ENCODE data around the gene CLMP.

Gene CLMP

DNA sequence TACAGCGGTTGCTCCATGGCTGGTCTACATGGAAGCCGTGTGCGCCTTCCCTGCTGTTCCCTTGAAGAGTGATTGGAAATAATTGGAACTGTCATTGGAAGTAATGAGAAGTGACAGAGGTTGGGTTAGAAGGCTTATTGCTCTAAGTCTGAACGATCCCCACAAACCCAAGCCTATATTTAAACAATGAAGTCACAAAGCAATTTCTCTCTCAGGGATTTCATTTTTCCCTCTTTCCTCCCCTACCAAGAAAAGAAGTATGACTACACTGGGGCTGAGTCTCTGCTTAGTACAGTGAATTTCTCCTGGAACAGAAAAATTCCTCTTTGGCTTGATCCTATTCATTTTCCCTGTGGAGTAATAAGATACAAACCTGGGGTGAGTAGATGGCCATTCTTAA lies 7.8 kb downstream of the CLMP start:
- H3K27ac ChIP-seq (ENCODE audit: low read depth, low read length), result peak overlapping the region; percentile 59
- peaks cover 84% of the 10 kb centered on the region for H3K4me1 ChIP-seq (ENCODE audit: insufficient read depth, low read length)
- H3K9ac ChIP-seq (ENCODE audit: low read length), result no peak overlapping the region
- peak overlapping the region in 1 of 2 donors; percentile 42 for H3K4me3 ChIP-seq (ENCODE audit: low read depth in 1 of 2, low read length in 2 of 2)
- H3K27me3 ChIP-seq (ENCODE audit: control insufficient read depth in 1 of 2, insufficient read depth in 2 of 2, low read length in 2 of 2), result no peaks in the 10 kb centered on the region
- H3K9me3 ChIP-seq (ENCODE audit: low read length), result no peaks in the 10 kb centered on the region
- peaks cover 6% of the 10 kb centered on the region for H3K36me3 ChIP-seq (ENCODE audit: insufficient read depth, low read length)

DNA sequence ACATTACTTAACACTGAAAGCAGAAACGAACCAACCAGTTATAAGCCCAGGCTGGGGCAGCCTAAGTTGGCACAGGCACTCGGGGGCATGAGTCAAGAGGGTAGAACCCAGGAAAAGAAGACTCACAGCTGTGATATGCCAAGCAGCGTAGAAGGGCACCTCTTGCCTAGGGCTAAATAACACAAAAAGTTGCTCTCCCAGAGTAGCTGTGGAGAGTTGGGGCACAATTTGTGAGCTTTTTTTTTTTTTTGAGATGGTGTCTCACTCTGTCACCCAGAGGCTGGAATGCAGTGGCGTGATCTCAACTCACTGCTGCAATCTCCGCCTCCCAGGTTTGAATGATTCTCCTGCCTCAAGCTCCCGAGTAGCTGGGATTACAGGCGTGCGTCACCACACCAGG lies 8.8 kb downstream of the CLMP start:
- Histone ChIP-seq H3K9ac (ENCODE audit: low read length) (no peak overlapping the region), H3K27ac (ENCODE audit: low read depth, low read length) (no peak overlapping the region), H3K4me3 (ENCODE audit: low read depth in 1 of 2, low read length in 2 of 2) (no peak overlapping the region), H3K4me1 (ENCODE audit: insufficient read depth, low read length) (peaks cover 85% of the 10 kb centered on the region), H3K27me3 (ENCODE audit: control insufficient read depth in 1 of 2, insufficient read depth in 2 of 2, low read length in 2 of 2) (no peaks in the 10 kb centered on the region), H3K9me3 (ENCODE audit: low read length) (no peaks in the 10 kb centered on the region), H3K36me3 (ENCODE audit: insufficient read depth, low read length) (peaks cover 6% of the 10 kb centered on the region)

DNA sequence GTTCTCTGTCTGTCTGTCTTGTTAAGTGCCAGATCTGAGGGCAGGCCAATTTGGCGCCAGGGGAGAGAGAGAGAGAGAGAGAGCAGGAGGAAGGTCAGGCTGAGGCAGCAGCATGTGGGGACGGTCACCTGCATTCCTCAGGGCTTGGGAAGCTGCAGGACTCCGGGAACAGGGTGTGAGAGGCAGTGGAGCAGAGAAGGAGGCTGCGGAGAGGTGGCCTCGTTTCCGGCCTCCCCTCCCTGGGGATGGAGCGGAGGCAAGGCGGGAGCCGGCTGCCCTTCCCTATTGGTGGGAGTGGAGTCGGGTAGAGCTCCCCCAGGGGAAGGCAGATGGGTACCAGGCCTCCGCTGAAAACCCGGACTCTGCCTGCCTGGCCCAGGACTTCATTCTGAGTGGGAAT lies 9.7 kb downstream of the CLMP start:
- Histone ChIP-seq H3K27ac (ENCODE audit: low read depth, low read length) (no peak overlapping the region), H3K27me3 (ENCODE audit: control insufficient read depth in 1 of 2, insufficient read depth in 2 of 2, low read length in 2 of 2) (no peaks in the 10 kb centered on the region)

DNA sequence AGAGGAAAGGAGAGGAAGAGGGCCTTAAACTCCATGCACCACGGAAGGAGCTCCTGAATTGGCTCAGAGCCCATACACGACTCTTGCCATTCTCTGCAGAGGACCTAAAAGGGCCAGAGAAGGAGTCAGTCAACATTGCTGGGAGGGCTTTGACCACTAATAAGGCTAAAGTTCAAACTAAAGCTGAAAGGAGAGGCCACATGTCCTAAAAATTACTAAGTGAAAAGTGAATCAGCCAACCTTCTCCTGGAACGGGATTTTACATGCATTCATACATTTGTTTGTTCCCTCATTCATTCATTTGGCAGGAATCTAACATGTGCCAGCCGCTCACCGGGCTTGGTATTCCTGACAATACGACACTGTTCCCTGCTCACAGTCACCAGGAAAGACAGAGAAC lies 10.5 kb downstream of the CLMP start:
- Histone ChIP-seq H3K27ac (ENCODE audit: low read depth, low read length) (no peak overlapping the region), H3K9me3 (ENCODE audit: low read length) (no peaks in the 10 kb centered on the region), H3K4me3 (ENCODE audit: low read depth in 1 of 2, low read length in 2 of 2) (no peak overlapping the region), H3K36me3 (ENCODE audit: insufficient read depth, low read length) (peaks cover 6% of the 10 kb centered on the region), H3K27me3 (ENCODE audit: control insufficient read depth in 1 of 2, insufficient read depth in 2 of 2, low read length in 2 of 2) (no peaks in the 10 kb centered on the region), H3K9ac (ENCODE audit: low read length) (no peak overlapping the region), H3K4me1 (ENCODE audit: insufficient read depth, low read length) (peaks cover 86% of the 10 kb centered on the region)

More for the DNA sequence above, 9.7 kb downstream of the CLMP start:
- Histone ChIP-seq H3K4me3 (ENCODE audit: low read depth in 1 of 2, low read length in 2 of 2) (no peak overlapping the region), H3K9me3 (ENCODE audit: low read length) (no peaks in the 10 kb centered on the region), H3K4me1 (ENCODE audit: insufficient read depth, low read length) (peaks cover 85% of the 10 kb centered on the region), H3K9ac (ENCODE audit: low read length) (no peak overlapping the region), H3K36me3 (ENCODE audit: insufficient read depth, low read length) (peaks cover 6% of the 10 kb centered on the region)

DNA sequence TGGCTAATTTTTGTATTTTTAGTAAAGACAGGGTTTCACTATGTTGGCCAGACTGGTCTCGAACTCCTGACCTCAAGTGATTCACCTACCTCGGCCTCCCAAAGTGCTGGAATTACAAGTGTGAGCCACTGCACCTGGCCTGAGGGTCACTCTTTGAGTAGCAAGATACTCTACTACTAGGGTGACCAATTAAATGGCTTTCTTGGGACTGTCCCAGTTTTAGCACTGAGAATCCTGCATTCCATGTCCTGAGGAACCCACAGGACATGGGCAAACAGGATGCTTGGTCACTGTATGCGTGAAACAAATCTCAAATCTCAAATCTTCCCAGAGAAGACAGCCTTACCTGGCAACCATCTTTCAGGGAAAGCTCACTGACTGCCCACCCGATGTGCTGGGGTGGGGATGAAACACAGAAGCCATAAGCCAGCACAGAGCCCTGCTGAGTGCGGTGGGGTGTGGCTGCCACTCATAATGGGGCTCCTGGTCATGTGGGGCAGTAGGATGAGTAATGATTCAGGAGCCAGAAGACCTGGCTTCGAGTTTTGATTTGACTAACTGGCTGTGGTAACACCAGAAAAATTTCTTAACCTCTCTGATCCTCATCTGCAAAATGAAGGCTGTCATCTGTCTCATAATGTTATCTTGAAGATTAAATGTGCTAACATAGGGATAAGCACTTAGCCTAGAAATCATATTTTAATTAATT lies 11.5 kb downstream of the CLMP start:
- H3K36me3 ChIP-seq (ENCODE audit: insufficient read depth, low read length), result peaks cover 6% of the 10 kb centered on the region
- H3K4me1 ChIP-seq (ENCODE audit: insufficient read depth, low read length), result peaks cover 81% of the 10 kb centered on the region
- H3K27me3 ChIP-seq (ENCODE audit: control insufficient read depth in 1 of 2, insufficient read depth in 2 of 2, low read length in 2 of 2), result no peaks in the 10 kb centered on the region
- no peak overlapping the region for H3K4me3 ChIP-seq (ENCODE audit: low read depth in 1 of 2, low read length in 2 of 2)
- H3K27ac ChIP-seq (ENCODE audit: low read depth, low read length), result no peak overlapping the region
- H3K9ac ChIP-seq (ENCODE audit: low read length), result no peak overlapping the region
- no peaks in the 10 kb centered on the region for H3K9me3 ChIP-seq (ENCODE audit: low read length)

DNA sequence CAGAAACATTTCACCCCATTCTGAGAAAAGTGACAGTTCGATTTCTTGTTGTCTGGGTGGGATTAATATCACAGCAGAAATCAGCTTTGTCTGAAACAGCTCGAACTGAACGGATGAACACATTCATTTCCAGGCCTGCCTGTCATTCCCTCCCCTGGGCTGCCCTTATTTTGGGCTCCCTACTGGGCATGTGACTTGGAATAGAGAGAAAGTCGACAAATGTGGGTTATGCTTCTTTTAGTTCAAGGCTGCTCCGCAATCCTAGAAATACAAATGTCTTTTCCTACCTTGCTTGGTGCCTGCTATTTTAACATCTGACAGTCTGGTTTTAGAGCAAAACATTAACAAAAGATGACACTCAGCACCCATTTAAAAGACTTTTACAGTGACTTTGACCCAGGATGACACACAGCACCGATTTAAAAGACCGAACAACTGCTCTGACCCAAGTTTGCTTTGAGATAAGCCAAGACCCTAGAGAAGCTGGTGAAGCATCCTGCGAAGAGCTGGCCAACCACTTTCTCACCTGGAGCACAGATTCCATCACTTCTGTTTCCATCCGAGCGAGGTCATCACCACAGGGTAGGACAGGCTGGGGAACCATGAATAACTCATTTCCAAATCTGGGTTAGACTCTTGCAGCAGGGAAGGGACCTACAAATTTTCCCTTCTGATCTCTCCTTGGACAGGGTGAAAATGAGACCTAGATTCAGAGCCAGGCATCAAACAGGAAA lies 13.1 kb downstream of the CLMP start:
- no peak overlapping the region for H3K4me3 ChIP-seq (ENCODE audit: low read depth in 1 of 2, low read length in 2 of 2)
- H3K9me3 ChIP-seq (ENCODE audit: low read length), result no peaks in the 10 kb centered on the region
- peaks cover 6% of the 10 kb centered on the region for H3K36me3 ChIP-seq (ENCODE audit: insufficient read depth, low read length)
- no peaks in the 10 kb centered on the region for H3K27me3 ChIP-seq (ENCODE audit: control insufficient read depth in 1 of 2, insufficient read depth in 2 of 2, low read length in 2 of 2)
- peaks cover 71% of the 10 kb centered on the region for H3K4me1 ChIP-seq (ENCODE audit: insufficient read depth, low read length)
- H3K27ac ChIP-seq (ENCODE audit: low read depth, low read length), result peak overlapping the region; percentile 54
- H3K9ac ChIP-seq (ENCODE audit: low read length), result no peak overlapping the region

DNA sequence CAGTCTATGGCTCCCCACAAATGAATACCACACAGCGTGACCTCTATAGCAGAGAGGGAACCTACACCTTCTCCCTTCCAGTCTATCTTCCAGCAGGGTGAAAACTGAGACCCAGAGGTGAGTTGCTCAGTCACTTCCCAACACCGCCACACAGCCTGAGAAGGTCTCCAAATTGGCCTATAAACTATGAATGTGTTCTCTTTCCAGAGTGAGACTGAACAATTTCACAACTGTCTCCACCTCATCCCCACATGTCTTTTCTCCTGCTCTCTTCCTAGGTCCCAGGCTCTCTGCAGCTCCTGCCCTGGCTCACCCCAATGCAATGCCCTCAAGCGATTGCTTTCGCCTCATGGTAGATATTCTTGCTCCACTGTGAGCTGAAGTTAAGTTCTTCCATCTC lies 14.0 kb downstream of the CLMP start:
- Histone ChIP-seq H3K4me3 (ENCODE audit: low read depth in 1 of 2, low read length in 2 of 2) (no peak overlapping the region), H3K4me1 (ENCODE audit: insufficient read depth, low read length) (peaks cover 71% of the 10 kb centered on the region), H3K27me3 (ENCODE audit: control insufficient read depth in 1 of 2, insufficient read depth in 2 of 2, low read length in 2 of 2) (no peaks in the 10 kb centered on the region), H3K36me3 (ENCODE audit: insufficient read depth, low read length) (peaks cover 6% of the 10 kb centered on the region), H3K9ac (ENCODE audit: low read length) (no peak overlapping the region), H3K27ac (ENCODE audit: low read depth, low read length) (no peak overlapping the region), H3K9me3 (ENCODE audit: low read length) (no peaks in the 10 kb centered on the region)

DNA sequence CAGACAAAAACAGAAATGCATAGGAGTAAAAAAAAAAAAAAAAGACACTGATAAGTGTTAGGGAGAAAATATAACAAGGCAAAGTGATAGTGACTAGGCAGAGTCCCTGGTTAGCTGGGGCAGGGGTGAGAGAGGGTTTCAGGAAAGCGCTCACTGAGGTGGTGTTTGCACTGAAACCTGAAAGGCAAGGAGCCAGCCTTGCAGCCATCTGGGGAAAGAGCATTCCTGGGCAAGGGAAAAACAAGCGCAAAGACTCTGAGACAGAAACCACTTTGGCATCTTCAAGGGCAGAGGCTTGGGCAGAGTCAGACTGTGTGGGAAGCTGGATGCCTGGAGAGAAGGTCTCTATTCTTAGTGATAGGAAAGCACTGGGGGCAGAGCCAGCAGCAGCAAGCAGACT lies 14.5 kb downstream of the CLMP start:
- peak overlapping the region in 1 of 2 donors; percentile 12 for H3K4me3 ChIP-seq (ENCODE audit: low read depth in 1 of 2, low read length in 2 of 2)
- no peak overlapping the region for H3K9ac ChIP-seq (ENCODE audit: low read length)
- no peaks in the 10 kb centered on the region for H3K9me3 ChIP-seq (ENCODE audit: low read length)
- H3K4me1 ChIP-seq (ENCODE audit: insufficient read depth, low read length), result peaks cover 71% of the 10 kb centered on the region
- no peak overlapping the region for H3K27ac ChIP-seq (ENCODE audit: low read depth, low read length)
- peaks cover 6% of the 10 kb centered on the region for H3K36me3 ChIP-seq (ENCODE audit: insufficient read depth, low read length)
- no peaks in the 10 kb centered on the region for H3K27me3 ChIP-seq (ENCODE audit: control insufficient read depth in 1 of 2, insufficient read depth in 2 of 2, low read length in 2 of 2)

DNA sequence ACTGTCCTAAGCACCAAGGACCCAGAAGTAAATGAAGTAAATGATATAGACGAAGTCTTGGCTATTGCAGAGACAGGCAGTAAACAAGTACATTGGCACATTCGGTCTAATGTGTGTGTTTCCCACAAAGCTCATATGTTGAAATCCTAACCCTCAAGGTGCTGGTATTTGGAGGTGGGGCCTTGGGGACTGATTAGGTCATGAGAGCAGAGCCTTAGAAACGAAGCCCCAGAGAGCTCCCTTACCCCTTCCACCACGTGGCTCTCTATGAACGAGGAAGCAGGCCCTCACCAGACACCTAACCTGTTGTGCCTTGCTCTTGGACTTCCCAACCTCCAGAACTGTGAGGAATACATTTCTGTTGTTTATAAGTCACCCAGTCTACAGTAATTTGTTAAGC lies 14.9 kb downstream of the CLMP start:
- H3K9ac ChIP-seq (ENCODE audit: low read length), result no peak overlapping the region
- H3K9me3 ChIP-seq (ENCODE audit: low read length), result no peaks in the 10 kb centered on the region
- no peaks in the 10 kb centered on the region for H3K27me3 ChIP-seq (ENCODE audit: control insufficient read depth in 1 of 2, insufficient read depth in 2 of 2, low read length in 2 of 2)
- H3K36me3 ChIP-seq (ENCODE audit: insufficient read depth, low read length), result peaks cover 6% of the 10 kb centered on the region
- H3K27ac ChIP-seq (ENCODE audit: low read depth, low read length), result no peak overlapping the region
- H3K4me3 ChIP-seq (ENCODE audit: low read depth in 1 of 2, low read length in 2 of 2), result peak overlapping the region in 1 of 2 donors; percentile 12
- H3K4me1 ChIP-seq (ENCODE audit: insufficient read depth, low read length), result peaks cover 71% of the 10 kb centered on the region

DNA sequence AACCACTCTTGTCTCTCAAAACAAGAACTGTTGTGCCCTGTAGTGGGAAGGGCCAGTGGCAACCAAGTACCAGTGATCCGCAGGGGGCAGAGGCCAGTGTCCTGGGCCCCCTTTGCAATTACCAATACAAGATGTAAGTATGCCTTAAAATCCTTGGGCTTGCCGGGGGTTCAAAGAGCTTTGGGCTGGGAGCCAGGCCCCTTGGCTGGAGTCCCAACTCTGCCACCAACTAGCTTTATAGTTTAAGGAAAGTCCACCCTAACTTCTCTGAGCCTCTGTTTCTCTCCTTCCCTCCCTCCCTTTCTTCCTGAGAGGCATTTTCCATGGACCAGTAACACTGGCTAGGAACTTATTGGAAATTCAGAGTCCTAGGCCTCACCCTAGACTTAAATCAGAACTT lies 15.5 kb downstream of the CLMP start:
- H3K9me3 ChIP-seq (ENCODE audit: low read length), result no peaks in the 10 kb centered on the region
- peaks cover 3% of the 10 kb centered on the region for H3K36me3 ChIP-seq (ENCODE audit: insufficient read depth, low read length)
- H3K27me3 ChIP-seq (ENCODE audit: control insufficient read depth in 1 of 2, insufficient read depth in 2 of 2, low read length in 2 of 2), result no peaks in the 10 kb centered on the region
- no peak overlapping the region for H3K27ac ChIP-seq (ENCODE audit: low read depth, low read length)
- H3K4me3 ChIP-seq (ENCODE audit: low read depth in 1 of 2, low read length in 2 of 2), result no peak overlapping the region
- H3K4me1 ChIP-seq (ENCODE audit: insufficient read depth, low read length), result peaks cover 71% of the 10 kb centered on the region
- H3K9ac ChIP-seq (ENCODE audit: low read length), result no peak overlapping the region

DNA sequence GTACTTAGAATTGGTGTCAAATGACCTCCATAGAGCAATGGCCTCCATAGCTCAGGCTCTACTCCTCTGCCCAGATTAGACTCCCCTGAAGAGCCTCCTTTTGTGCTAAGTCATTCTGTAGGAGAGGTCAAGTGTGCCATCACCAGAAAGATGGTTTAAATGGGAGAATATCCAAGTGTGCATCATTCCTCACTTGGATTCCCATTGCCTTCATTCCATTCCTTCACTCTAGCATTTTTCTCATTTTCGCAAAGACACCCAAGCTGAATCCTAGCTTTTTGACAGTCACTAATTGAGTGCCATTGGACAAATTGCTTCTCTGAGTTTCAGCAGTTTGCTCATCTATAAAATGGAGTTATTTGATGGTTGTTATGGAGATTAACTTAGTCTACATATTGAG lies 16.9 kb downstream of the CLMP start:
- Histone ChIP-seq H3K27ac (ENCODE audit: low read depth, low read length) (no peak overlapping the region), H3K4me1 (ENCODE audit: insufficient read depth, low read length) (peaks cover 73% of the 10 kb centered on the region), H3K36me3 (ENCODE audit: insufficient read depth, low read length) (no peaks in the 10 kb centered on the region), H3K9ac (ENCODE audit: low read length) (no peak overlapping the region), H3K27me3 (ENCODE audit: control insufficient read depth in 1 of 2, insufficient read depth in 2 of 2, low read length in 2 of 2) (no peaks in the 10 kb centered on the region), H3K4me3 (ENCODE audit: low read depth in 1 of 2, low read length in 2 of 2) (no peak overlapping the region), H3K9me3 (ENCODE audit: low read length) (no peaks in the 10 kb centered on the region)

DNA sequence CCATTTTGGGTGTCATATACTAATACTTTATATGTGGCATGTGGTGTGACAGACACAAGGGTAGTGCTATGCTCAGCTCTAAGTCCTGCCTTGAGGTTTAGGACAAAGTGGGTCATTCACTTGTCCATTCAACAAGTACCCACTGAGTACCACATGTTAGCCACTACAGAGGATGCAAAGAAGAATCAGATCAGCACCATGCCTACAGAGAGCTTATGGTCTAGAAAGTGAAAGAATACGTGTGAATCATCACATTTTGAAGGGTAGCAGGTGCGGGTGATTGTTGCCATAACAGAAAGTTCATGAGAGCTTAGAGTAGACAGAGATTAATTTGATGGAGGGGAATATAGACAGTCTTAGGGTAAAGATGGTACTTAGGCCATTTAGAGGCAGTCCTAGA lies 18.3 kb downstream of the CLMP start:
- Histone ChIP-seq H3K27ac (ENCODE audit: low read depth, low read length) (no peak overlapping the region), H3K27me3 (ENCODE audit: control insufficient read depth in 1 of 2, insufficient read depth in 2 of 2, low read length in 2 of 2) (no peaks in the 10 kb centered on the region), H3K36me3 (ENCODE audit: insufficient read depth, low read length) (no peaks in the 10 kb centered on the region), H3K9ac (ENCODE audit: low read length) (no peak overlapping the region), H3K4me3 (ENCODE audit: low read depth in 1 of 2, low read length in 2 of 2) (no peak overlapping the region), H3K9me3 (ENCODE audit: low read length) (no peaks in the 10 kb centered on the region), H3K4me1 (ENCODE audit: insufficient read depth, low read length) (peaks cover 63% of the 10 kb centered on the region)
